GM19324 (cell line): Measurements from ENCODE around the gene MYBPHL.

ENCODE experiments used
- ATAC-seq: cut with Tn5 transposase; IDR thresholded peaks from one replicate; pipeline ENCODE4 v1.9.1; 2021; ENCODE audit warnings: mild to moderate bottlenecking, moderate library complexity; ENCODE audit not compliant: unreplicated experiment, low FRiP score

MYBPHL gene

DNA sequence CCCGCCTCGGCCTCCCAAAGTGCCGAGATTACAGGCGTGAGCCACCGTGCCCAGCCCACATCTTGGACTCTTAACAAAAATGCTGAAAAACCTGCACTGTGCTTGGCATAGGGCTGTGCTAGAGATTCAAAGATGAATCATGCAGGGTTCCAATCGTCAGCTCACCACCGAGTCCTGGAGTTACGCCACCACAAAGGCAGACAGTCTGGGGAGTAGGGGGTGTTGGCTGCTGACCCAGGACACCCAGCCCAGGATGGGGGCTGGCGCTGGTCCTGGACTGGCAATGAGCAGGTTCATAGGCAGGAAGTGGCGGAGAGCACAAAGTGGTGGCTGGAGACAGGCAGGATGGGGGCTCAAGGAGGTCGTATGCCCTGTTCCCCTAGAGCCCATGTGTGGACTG lies 39.8 kb downstream of the MYBPHL start:
- no peak for ATAC-seq

DNA sequence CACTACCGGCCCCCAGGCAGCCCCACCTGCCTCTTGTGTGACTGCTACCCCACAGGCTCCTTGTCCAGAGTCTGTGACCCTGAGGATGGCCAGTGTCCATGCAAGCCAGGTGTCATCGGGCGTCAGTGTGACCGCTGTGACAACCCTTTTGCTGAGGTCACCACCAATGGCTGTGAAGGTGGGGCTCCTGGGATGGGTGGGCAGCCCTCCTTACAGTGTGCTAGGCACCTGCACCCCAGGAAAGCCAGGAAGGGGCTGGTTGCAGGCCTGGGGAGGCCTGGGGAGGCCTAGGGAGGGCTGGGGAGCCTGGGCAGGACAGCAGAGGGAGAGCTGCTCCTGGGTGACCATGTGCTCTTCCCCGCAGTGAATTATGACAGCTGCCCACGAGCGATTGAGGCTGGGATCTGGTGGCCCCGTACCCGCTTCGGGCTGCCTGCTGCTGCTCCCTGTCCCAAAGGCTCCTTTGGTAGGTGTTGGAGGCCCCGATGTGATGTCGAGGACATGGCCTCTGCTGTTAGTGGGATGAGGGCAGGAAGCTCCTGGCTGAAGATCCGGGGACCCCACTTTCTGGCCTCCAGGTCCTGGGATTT lies 41.0 kb downstream of the MYBPHL start:
- no peak for ATAC-seq

DNA sequence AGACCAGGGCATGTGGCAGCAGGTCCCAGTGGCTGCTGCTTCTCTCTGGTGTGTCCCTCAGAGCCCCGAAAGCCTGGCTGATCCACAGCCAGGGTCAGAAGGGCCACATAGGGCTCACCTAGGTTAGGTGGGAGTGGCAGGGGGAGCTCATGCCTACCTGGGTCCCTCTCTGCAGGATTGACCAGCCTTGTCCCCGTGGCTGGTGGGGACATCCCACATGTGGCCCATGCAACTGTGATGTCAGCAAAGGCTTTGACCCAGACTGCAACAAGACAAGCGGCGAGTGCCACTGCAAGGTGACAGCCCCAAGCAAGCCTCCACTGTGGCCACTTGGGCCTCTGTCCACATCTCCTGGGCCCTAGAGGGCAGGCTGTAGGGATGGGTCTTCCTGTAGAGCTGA lies 41.8 kb downstream of the MYBPHL start:
- no peak for ATAC-seq

DNA sequence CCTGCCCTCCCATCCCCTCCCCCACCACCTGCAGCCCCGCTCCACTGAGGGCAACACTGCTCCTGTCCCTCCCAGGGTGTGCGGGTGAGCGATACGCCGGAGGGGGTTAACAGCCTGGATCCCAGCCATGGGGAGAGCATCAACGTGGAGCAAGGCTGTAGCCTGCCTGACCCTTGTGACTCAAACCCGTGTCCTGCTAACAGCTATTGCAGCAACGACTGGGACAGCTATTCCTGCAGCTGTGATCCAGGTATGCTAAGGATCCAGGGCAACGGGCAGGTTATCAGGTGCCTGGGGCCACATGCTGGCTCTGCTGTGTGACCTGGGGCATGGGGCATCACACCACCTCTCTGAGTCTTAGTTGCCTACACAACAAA lies 42.4 kb downstream of the MYBPHL start:
- no peak for ATAC-seq

DNA sequence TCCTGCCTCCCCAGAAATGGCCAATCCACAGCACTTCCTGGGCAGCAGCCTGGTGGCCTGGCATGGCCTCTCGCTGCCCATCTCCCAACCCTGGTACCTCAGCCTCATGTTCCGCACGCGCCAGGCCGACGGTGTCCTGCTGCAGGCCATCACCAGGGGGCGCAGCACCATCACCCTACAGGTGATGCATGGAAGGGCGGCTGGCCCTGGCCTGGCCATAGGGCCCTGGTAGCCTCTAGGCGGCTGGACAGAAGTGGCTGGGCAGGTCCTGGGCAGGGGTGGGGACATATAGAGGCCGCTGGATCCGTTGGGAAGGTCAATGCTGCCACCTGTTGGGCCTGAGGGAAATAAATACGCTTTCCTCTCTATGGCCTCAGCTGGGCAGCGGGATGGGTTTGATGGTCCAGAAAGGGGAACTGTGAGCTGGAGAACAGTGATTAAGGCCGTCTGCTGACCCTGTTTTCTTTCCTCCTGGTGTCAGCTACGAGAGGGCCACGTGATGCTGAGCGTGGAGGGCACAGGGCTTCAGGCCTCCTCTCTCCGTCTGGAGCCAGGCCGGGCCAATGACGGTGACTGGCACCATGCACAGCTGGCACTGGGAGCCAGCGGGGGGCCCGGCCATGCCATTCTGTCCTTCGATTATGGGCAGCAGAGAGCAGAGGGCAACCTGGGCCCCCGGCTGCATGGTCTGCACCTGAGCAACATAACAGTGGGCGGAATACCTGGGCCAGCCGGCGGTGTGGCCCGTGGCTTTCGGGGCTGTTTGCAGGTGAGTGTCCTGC lies 43.0 kb downstream of the MYBPHL start:
- no peak for ATAC-seq

DNA sequence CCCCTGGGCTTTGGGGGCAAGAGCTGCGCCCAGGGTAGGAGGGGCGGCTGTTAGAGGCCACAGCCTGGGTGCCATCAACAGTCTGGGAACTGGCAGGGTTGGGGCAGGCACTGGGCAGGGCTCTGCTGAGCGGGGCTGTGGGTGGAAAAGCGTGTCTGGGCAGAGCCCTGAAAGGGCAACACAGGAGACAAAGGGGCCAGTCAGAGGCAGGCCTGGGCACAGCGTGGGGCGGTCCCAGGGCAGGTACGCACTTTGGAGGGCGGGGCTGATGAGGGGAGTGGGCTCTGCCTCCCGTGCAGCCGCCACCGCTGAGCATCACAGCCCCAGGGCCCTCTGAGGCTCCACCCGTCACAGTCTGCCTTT lies 43.6 kb downstream of the MYBPHL start:
- ATAC-seq, result no peak

DNA sequence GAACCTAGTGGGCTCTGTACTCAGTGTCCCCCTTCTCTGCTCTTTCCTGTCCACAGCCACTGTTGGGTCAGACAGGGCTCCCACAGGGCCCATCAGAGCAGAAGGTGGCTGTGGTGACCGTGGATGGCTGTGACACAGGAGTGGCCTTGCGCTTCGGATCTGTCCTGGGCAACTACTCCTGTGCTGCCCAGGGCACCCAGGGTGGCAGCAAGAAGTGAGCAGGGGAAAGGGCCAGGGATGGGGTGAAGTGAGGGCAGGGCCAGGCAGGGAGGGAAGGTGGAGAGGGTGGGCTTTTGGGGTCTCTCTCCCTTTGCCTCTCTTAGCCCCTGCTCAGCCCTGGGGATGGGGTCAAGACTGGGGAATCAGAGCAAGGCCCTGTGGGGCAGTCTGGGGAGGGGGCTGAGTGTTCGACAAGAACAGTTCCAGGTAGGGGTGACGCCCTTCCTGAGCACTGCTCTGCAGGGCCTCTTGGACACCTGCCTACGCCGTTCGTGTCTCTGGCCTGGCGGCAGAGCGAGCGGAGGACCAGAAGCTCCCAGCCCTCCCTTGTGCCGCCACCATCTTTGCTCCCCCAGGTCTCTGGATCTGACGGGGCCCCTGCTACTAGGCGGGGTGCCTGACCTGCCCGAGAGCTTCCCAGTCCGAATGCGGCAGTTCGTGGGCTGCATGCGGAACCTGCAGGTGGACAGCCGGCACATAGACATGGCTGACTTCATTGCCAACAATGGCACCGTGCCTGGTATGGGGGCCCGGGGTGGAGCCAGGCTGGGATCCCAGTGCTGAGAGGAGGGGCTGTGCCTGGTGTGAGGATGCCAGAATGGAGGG lies 44.4 kb downstream of the MYBPHL start:
- ATAC-seq, result no peak

DNA sequence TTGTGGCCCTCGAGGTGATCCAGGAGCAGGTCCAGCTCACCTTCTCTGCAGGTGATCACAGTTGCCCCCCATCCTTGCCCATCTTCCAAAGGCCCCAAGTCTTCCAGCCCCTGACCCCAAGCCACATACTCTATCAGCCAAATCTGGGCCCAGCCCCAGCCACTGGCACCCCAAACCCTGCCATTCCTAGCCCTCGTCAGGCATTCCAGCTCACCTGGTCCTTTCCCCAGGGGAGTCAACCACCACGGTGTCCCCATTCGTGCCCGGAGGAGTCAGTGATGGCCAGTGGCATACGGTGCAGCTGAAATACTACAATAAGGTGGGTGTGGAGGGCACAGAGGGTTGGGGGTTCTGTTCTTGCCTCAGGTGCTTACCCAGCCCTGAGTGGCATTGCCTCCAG lies 45.2 kb downstream of the MYBPHL start:
- ATAC-seq, result no peak

DNA sequence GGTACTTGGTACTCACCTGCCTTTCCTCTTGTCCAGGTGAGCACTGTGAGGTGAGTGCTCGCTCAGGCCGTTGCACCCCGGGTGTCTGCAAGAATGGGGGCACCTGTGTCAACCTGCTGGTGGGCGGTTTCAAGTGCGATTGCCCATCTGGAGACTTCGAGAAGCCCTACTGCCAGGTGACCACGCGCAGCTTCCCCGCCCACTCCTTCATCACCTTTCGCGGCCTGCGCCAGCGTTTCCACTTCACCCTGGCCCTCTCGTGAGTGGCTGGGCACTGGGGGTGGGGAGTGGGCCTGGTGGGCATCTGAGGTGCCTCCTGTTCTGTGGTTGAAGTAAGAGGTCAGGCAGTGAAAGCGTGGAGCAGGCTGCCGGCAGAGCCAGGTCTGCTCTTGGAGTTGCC lies 45.8 kb downstream of the MYBPHL start:
- ATAC-seq, result no peak

DNA sequence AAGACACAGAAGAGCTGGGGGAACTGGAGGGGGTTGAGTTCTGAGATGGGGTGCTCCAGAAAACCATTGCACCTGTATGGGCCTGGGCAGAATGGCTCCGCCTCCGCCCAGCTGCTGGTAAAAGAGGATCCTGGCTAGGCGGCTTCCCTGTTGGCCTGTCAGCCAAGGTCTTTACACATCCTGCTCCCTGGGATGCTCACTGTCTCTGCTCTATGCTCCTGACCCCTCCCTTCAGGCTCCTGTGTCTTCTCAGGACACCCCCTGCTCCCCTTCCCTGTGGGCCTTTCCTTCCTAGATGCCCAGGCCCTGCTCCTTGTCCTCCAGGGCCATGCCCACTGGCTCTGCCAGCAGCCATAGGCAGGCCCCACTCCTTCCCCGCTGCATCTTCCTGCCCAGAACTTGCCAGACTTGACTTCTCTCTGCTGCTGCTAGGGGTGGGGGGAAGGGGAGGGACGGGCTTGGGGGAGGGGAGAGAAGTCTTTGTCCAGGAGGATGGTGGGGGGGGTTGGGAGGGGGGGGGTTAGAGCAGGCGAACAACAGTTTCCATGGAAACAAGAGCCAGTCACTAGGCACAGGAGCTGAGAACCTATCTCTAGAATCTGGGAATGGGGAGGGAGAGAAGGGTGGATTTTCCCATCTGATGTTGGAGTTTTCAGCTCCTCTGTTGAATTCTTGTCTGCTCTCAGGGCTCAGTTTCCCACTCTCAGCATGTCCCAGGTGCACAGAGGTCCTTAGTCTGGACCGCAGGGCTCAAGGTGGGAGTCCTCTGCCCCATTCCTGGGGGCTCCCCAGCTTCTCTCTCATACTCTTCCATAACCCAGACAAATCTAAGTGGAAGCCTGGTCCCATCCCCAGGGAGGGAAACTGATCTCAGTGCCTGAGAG lies 46.9 kb downstream of the MYBPHL start:
- no peak for ATAC-seq

DNA sequence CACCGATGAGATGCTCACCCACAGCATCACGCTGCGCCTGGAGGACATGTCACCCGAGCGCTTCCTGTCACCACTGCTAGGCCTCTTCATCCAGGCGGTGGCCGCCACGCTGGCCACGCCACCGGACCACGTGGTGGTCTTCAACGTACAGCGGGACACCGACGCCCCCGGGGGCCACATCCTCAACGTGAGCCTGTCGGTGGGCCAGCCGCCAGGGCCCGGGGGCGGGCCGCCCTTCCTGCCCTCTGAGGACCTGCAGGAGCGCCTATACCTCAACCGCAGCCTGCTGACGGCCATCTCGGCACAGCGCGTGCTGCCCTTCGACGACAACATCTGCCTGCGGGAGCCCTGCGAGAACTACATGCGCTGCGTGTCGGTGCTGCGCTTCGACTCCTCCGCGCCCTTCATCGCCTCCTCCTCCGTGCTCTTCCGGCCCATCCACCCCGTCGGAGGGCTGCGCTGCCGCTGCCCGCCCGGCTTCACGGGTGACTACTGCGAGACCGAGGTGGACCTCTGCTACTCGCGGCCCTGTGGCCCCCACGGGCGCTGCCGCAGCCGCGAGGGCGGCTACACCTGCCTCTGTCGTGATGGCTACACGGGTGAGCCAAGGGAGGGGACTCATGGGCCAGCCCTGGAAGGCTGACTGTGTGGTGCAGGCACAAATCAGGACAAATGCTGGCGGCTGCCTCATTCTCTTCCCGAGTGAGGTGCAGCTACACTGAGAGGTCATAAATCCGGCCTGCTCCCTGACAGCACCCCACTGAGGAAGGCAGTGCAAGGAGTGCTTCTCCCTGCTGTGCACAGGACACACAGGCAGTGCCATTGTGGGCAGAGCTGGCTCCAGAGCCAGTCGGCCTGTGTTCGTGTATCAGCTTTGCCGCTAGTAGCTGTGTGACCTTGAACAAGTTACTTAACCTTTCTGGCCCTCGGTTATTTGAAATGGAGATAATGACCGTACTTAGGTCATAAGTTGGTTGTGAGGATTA lies 48.0 kb downstream of the MYBPHL start:
- no peak for ATAC-seq

DNA sequence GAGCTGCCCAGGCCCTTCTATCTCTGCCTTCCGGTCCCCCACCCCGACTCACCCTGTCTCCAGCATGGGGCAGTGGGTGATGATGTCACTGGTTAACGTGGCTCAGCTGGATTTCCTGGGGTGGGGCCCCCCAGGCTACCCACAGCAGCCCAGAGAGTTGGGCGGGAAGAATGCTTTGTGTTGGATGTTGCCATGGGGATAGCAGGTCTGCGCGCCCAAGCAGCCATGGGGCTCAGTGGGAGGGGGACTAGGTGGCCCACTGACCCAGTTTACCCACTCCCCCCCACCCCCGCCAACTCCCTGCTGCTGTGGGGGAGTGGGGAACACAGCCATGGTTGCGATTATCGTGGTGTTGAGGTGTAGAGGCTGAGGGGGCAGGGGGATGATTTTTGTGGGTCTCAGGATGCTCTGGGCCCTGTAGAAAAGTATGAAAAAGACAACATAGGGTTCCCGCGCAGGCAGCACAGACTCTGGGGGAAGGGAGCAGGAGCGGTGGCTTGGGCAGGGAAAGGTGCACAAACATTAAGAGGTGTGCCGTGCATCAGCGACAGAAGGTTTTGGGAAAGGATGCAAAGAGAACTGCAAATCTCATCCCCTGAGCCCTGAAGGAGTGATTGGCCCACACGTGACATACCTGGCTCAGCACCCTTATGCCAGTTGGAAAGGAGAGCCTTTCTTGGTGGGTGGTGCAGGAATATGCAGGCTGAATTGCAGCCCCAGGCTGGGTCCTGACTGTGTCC lies 49.0 kb downstream of the MYBPHL start:
- ATAC-seq, result no peak

DNA sequence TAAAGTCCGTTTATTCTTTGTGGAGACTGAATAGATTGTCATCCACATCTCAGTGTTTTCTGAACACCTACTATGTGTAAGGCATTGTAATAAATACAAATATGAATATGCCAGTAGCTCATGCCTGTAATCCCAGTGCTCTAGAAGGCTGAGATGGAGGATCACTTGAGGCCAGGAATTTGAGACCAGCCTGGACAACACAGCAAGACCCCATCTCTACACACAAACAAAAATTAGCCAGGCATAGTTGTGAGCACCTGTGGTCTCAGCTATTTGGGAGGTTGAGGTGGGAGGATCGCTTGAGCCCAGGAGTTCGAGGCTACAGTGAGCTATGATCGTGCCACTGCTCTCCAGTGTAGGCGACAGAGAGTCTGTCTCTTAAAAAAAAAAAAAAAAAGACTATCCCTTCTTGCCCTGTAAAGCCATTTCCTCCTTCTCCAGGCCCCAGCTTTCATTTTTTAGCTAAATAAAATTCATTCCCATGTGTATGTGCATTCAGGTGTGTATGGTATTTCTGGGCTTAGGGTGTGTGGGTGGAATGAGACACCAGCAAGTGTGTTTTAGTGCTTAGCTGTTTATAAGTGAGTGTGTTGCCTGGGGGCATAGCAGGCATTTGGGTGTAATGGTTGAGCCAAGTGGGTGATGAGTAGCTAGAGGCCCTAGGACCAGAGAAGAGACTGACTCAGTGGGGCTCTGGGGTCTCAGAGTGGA lies 49.7 kb downstream of the MYBPHL start:
- ATAC-seq, result no peak

DNA sequence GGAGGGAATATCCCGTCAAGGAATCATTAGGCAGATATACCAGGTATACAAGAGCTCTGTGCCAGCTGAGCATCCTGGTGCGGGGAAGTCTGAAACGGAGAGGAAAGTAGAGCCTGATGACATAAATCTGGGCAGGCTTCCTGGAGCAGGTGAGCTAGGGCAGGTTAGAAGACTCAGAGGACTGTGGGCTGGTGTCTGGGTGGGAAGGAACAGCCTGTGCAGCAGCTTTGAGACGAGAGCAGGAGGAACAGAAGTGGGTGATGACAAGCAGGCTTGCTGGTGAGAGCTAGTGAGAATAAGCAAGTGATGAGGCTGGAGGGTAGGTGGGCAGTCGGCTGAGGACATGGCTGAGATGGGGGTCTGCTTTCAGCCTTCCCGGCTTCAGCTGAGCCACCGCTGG lies 50.7 kb downstream of the MYBPHL start:
- no peak for ATAC-seq

DNA sequence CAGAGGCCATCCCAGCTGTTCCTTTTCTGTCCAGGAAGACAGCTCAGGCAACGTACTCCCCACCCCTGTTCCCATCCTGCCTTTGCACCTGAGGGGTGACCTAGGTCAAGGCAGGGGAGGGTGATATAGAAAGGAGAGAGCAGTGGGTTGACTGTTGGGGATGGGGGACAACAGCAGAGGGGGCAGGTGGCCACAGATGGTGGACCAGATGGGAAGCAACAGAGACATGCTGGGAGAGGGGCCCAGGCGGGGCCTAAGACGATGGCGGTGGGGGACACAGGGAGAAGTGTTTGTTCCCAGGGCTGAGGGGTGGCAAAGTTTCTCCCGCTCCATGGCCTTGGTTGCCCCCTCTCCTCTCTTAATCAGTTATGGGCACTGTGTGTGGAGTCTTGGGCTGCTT lies 51.1 kb downstream of the MYBPHL start:
- ATAC-seq, result no peak

DNA sequence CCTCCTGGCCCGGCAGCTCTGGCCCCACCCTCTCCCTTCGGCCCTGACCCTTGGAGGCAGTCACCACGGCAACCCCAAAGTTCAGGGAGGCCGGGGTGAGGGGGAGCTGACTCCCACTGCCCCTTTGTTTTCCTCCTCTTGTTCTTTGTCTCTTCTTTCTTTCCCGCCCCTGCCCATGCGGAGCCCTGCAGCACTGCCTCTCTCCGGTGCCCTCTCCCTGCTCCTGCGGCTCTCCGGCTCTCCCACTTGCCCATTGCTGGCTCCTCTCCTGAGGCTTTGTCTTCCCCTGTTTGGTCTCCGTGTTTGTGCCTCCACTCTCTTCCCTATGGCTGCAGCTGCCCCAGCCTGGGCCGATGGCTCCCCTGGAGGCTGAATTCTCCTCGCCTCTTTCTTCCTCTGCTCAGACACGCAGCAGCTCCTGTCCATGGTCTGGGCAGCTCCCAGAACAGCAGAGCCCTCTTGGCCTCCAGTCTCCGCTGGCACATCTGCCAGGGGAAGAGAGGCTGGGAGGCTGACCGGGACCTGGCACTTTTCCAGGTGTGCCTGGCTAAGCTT lies 51.6 kb downstream of the MYBPHL start:
- no peak for ATAC-seq

DNA sequence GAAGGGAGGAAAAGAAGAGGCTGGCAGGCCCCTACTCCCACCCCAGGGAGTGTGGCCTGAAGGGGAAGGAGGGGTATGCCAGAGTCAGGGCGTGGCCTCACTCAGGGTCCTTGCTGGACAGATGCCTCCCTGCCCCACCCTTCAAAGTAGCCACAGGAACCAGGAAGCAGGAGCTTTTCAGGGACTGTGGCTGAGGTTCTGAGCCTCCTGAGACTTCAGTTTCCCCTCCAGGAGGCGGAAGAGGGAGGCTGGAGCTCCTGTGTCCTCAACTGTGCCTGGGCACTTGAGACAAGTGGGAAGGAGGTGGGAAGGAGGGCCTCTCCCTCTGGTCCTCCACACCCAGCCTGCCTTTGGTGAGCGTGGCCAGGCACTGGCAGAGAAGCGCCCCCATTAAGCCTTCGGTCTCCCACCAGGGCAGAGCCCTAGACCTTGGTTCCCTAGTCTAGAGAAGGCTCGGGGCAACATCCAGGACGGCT lies 52.2 kb downstream of the MYBPHL start:
- ATAC-seq, result no peak
